HepG2 (cell line): ENCODE measurements around the gene KIF1B. TPM values are rescaled to one million over a fixed set of nuclear protein-coding genes. Genes with fewer than 3 reads are reported as not detected.
A peak's percentile ranks its signal among the peaks of the same experiment; 100 is the strongest.

Experiments used
- ATAC-seq: fragments of 200-7000 bp; cut with Tn5 transposase; 3 replicates; pipeline ENCODE4 v1.9.1; 2020; ENCODE audit warnings: mild to moderate bottlenecking, moderate library complexity
- BruUV-seq: library from RNA; stranded (reverse); fragments of 400-500 nt; replicated peaks from 2 replicates; lab custom pipeline; 2021; lab: Mats Ljungman, UMichigan
- CTCF ChIA-PET: fragments of 300-600 bp; formaldehyde crosslinking; extraction: SDS; loops from one replicate; lab custom pipeline; 2021; ENCODE audit warnings: low total read pairs, inconsistent platforms, low intra/inter-chr PET ratio; lab: Yijun Ruan, JAX
- POLR2A ChIA-PET: fragments of 350-600 bp; sonication (Branson Sonifier 250); formaldehyde crosslinking; loops from one replicate; lab custom pipeline; 2020; ENCODE audit warnings: antibody characterized with exemption, inconsistent platforms; lab: Yijun Ruan, JAX
- DNase-seq: peaks from one replicate; pipeline ENCODE4 v3.0.0-alpha.2; 2015; ENCODE audit warnings: low spot score
- FAIRE-seq: peaks from 3 replicates; lab custom pipeline; 2011; peaks lifted over from hg19 to GRCh38; lab: Jason Lieb, UNC
- H2AFZ ChIP-seq: one replicate; pipeline ENCODE4 v1.6.1; 2011; ENCODE audit warnings: low read length, inconsistent platforms
- H3K27ac ChIP-seq: fragments of 300-600 bp; 3 replicates; pipeline ENCODE4 v1.8.0; 2011; ENCODE audit warnings: mixed run types, mild to moderate bottlenecking, mixed read lengths, low read length, inconsistent platforms; ENCODE audit not compliant: insufficient read depth; ENCODE audit errors: extremely low read length
- H3K27me3 ChIP-seq, 2 experiments: fragments of 200-600 bp in 1 of 2; 2 replicates in 1 of 2; 3 replicates in 1 of 2; pipeline versions ENCODE4 v1.6.0 to v1.8.0; 2011; ENCODE audit warnings: low read length in 2 of 2, mild to moderate bottlenecking in 2 of 2, moderate library complexity in 2 of 2, inconsistent platforms in 1 of 2; ENCODE audit not compliant: insufficient read depth in 2 of 2, control insufficient read depth in 1 of 2
- H3K36me3 ChIP-seq, 2 experiments: fragments of 200-600 bp in 1 of 2; replicated peaks in 1 of 2; 2 replicates in 1 of 2; 3 replicates in 1 of 2; pipeline versions ENCODE4 v1.5.1 to v1.8.0; 2011; ENCODE audit warnings: low read length in 2 of 2, inconsistent platforms in 1 of 2; ENCODE audit not compliant: insufficient read depth in 2 of 2, control insufficient read depth in 1 of 2
- H3K4me1 ChIP-seq: 2 replicates; pipeline ENCODE4 v1.5.1; 2012; ENCODE audit warnings: low read length, inconsistent platforms; ENCODE audit not compliant: insufficient read depth
- H3K4me2 ChIP-seq: 2 replicates; pipeline ENCODE4 v1.6.0; 2011; ENCODE audit warnings: low read depth, low read length, inconsistent platforms
- H3K4me3 ChIP-seq, 3 experiments: fragments of 200-600 bp in 1 of 3; sonication (generic), shearing (Covaris generic) in 1 of 3; replicated peaks in 1 of 3; 2 replicates each; pipeline ENCODE4 v1.5.1; 2011 to 2016; ENCODE audit warnings: low read length in 3 of 3, inconsistent platforms in 2 of 3, low read depth in 2 of 3, mild to moderate bottlenecking in 2 of 3, control low read depth in 1 of 3, mixed read lengths in 1 of 3; ENCODE audit not compliant: insufficient read depth in 1 of 3
- H3K79me2 ChIP-seq: one replicate; pipeline ENCODE4 v1.6.1; 2011; ENCODE audit warnings: low read length, inconsistent platforms; ENCODE audit not compliant: insufficient read depth
- H3K9ac ChIP-seq: 2 replicates; pipeline ENCODE4 v1.6.0; 2011; ENCODE audit warnings: mild to moderate bottlenecking, low read depth, low read length, inconsistent platforms; ENCODE audit not compliant: insufficient read depth
- H3K9me3 ChIP-seq: 2 replicates; pipeline ENCODE4 v1.5.1; 2012; ENCODE audit warnings: mild to moderate bottlenecking, low read length
- H4K20me1 ChIP-seq: 2 replicates; pipeline ENCODE4 v1.6.0; 2011; ENCODE audit warnings: inconsistent platforms, mild to moderate bottlenecking, low read length, moderate library complexity; ENCODE audit not compliant: insufficient read depth
- AKAP8 ChIP-seq: sonication (generic); formaldehyde crosslinking; IDR thresholded peaks from 2 replicates; pipeline ENCODE4 v1.5.1; 2020; ENCODE audit warnings: mild to moderate bottlenecking, missing genetic modification reagents
- CCDC6 ChIP-seq: sonication (generic); formaldehyde crosslinking; IDR thresholded peaks from 2 replicates; pipeline ENCODE4 v1.8.1; 2022; ENCODE audit warnings: mild to moderate bottlenecking, missing genetic modification reagents, moderate library complexity
- HOXA9 ChIP-seq: sonication (generic); formaldehyde crosslinking; IDR thresholded peaks from 2 replicates; pipeline ENCODE4 v1.8.1; 2022; ENCODE audit warnings: missing genetic modification reagents, mild to moderate bottlenecking, moderate library complexity, borderline replicate concordance
- NR0B2 ChIP-seq: sonication (generic); formaldehyde crosslinking; IDR thresholded peaks from 2 replicates; pipeline ENCODE4 v1.4.0; 2020; ENCODE audit warnings: mild to moderate bottlenecking, missing genetic modification reagents
- NR2F1 ChIP-seq, 2 experiments: fragments of 450-650 bp in 1 of 2; formaldehyde crosslinking in 1 of 2; IDR thresholded peaks; 2 replicates each; pipeline versions ENCODE4 v1.5.0 to v1.6.1; 2016 to 2020; ENCODE audit warnings: mild to moderate bottlenecking in 1 of 2, missing compliant biosample characterization in 1 of 2, missing genetic modification reagents in 1 of 2, moderate library complexity in 1 of 2
- SALL2 ChIP-seq: sonication (generic); formaldehyde crosslinking; IDR thresholded peaks from 2 replicates; pipeline ENCODE4 v1.8.1; 2023; ENCODE audit warnings: mild to moderate bottlenecking, missing genetic modification reagents, inconsistent platforms
- SNAPC2 ChIP-seq: sonication (generic); formaldehyde crosslinking; IDR thresholded peaks from 2 replicates; pipeline ENCODE4 v1.8.1; 2022; ENCODE audit warnings: mild to moderate bottlenecking, missing genetic modification reagents
- ZFP37 ChIP-seq: sonication (generic); formaldehyde crosslinking; IDR thresholded peaks from 2 replicates; pipeline ENCODE4 v1.4.0; 2020; ENCODE audit warnings: missing genetic modification reagents, borderline replicate concordance
- ZNF264 ChIP-seq: sonication (generic); formaldehyde crosslinking; IDR thresholded peaks from 2 replicates; pipeline ENCODE4 v1.4.0; 2020; ENCODE audit warnings: missing genetic modification reagents
- ZNF337 ChIP-seq: sonication (generic); formaldehyde crosslinking; IDR thresholded peaks from 2 replicates; pipeline ENCODE4 v1.5.1; 2020; ENCODE audit warnings: missing genetic modification reagents, low read depth, mild to moderate bottlenecking, borderline replicate concordance
- ZNF501 ChIP-seq: sonication (generic); formaldehyde crosslinking; IDR thresholded peaks from 2 replicates; pipeline ENCODE4 v1.5.1; 2020; ENCODE audit warnings: mild to moderate bottlenecking, moderate library complexity, missing genetic modification reagents
- ZNF816 ChIP-seq: sonication (generic); formaldehyde crosslinking; IDR thresholded peaks from 2 replicates; pipeline ENCODE4 v1.8.0; 2022; ENCODE audit warnings: missing genetic modification reagents, mild to moderate bottlenecking, borderline replicate concordance
- ZNF839 ChIP-seq: sonication (generic); formaldehyde crosslinking; IDR thresholded peaks from 2 replicates; pipeline ENCODE4 v1.4.0; 2020; ENCODE audit warnings: missing genetic modification reagents, mild to moderate bottlenecking, borderline replicate concordance
- WGBS: methylation state at CpG from one replicate; pipeline ENCODE4 v1.1.6; 2017; ENCODE audit warnings: low lambda C conversion rate; 5-methylcytosine and 5-hydroxymethylcytosine counted together
- in situ Hi-C: cut with HindIII; loops from 2 replicates; pipeline ENCODE4 v1.10.0; 2017; ENCODE audit warnings: low pct_unique_long_range_greater_than_20kb; ENCODE audit not compliant: extremely low pct_ligation_motif_present
- intact Hi-C: fragments of 100-400 bp; cut with micrococcal nuclease; formaldehyde crosslinking; loops from one replicate; pipeline ENCODE4 v1.10.0; 2022; ENCODE audit not compliant: unreplicated experiment
- polyA plus RNA-seq, 8 experiments: library from polyadenylated mRNA; depleted of rRNA in 3 of 8; stranded (reverse) in 7 of 8; unstranded in 1 of 8; fragments of >200 nt; fragmentation: Illumina TruSeq in 4 of 8; extraction: Trizol in 4 of 8; gene quantifications; 2 replicates each; pipeline versions ENCODE4 v1.2.1 to v1.2.3, GENCODE V29; 2011 to 2016; ENCODE audit warnings: low read depth in 4 of 8, missing spikeins in 1 of 8, mixed read lengths in 1 of 8; ENCODE audit not compliant: insufficient read depth in 1 of 8
- total RNA-seq, 5 experiments: library from RNA; depleted of rRNA; stranded (reverse); fragments of >200 nt; fragmentation: Illumina TruSeq; extraction: Trizol; gene quantifications; 2 replicates each; pipeline ENCODE4 v1.2.3, GENCODE V29; 2016; ENCODE audit warnings: low read depth in 1 of 5
- TF ChIP-seq, protein P1 (sequence below): sonication (generic); formaldehyde crosslinking; IDR thresholded peaks from 2 replicates; pipeline ENCODE4 v1.4.0; 2020; ENCODE audit warnings: missing genetic modification reagents
- TF ChIP-seq, protein P2 (sequence below): sonication (generic); formaldehyde crosslinking; IDR thresholded peaks from 2 replicates; pipeline ENCODE4 v1.8.0; 2022; ENCODE audit warnings: missing genetic modification reagents, mild to moderate bottlenecking, moderate library complexity, borderline replicate concordance

The KIF1B gene
- total and polyA plus RNA-seq, 2 of the 13 experiments (the other 11 are each of a cell fraction or from before 2014, with no cell fraction given): 26.7 to 32.5 TPM

- Histone ChIP-seq H3K79me2 (peaks cover 26% of the 10 kb centered on the region), H3K9ac (peak overlapping the region; percentile 63), H3K4me3 (peak overlapping the region; percentile 59 to 80 (median 80)), H3K4me1 (peaks cover 33% of the 10 kb centered on the region), H4K20me1 (no peaks in the 10 kb centered on the region), H3K27me3 (no peaks in the 10 kb centered on the region), H3K4me2 (peak overlapping the region; percentile 97), H3K9me3 (no peaks in the 10 kb centered on the region), H3K27ac (peak overlapping the region; percentile 97), H3K36me3 (peaks cover 0 to 6% of the 10 kb centered on the region in 2 experiments; a peak in 1 of 5 replicates), H2AFZ (no peak overlapping the region)
- in situ Hi-C loops (no loop called here), intact Hi-C loops (no loop called here)
- CTCF ChIA-PET: no interaction called here
- TSS peak; percentile 77 for BruUV-seq
- ATAC-seq: no peak
- 2% methylated on average over 19 of the region's 34 CpGs for WGBS
- DNase-seq: no peak
- no peak for FAIRE-seq
- POLR2A ChIA-PET: interaction anchor here (0.8 to 4.4 kb wide), 9 partner anchors 9 to 188 kb away, joined by 3 to 65 read pairs (median 6); partner anchors contain the start of genes CENPS and KIF1B
- TF ChIP-seq SALL2 (no peak), ZFP37 (CRISPR knock-in tag) (0 out of 2 replicates have a peak, but pooled peaks have one; percentile 47), ZNF501 (CRISPR knock-in tag) (peak; percentile 73; the same call in 1 of the 2 replicates), HOXA9 (0 out of 2 replicates have a peak, but pooled peaks have one; percentile 7), NR0B2 (CRISPR knock-in tag) (0 out of 2 replicates have a peak, but pooled peaks have one; percentile 45), SNAPC2 (peak; percentile 18; the same call in 1 of the 2 replicates), CCDC6 (CRISPR knock-in tag) (0 out of 2 replicates have a peak, but pooled peaks have one; percentile 15), ZNF839 (CRISPR knock-in tag) (no peak), NR2F1 (CRISPR knock-in tag; IDR thresholded peaks at IDR 0.05) (0 out of 4 replicates have a peak, but pooled peaks of 1 of the 2 experiments have one; percentile 12), ZNF337 (CRISPR knock-in tag) (0 out of 2 replicates have a peak, but pooled peaks have one; percentile 36), AKAP8 (CRISPR knock-in tag) (0 out of 2 replicates have a peak, but pooled peaks have one; percentile 80), ZNF816 (CRISPR knock-in tag) (no peak; the same call in 1 of the 2 replicates), ZNF264 (CRISPR knock-in tag) (0 out of 2 replicates have a peak, but pooled peaks have one; percentile 47)
- TF ChIP-seq, protein P1, sequence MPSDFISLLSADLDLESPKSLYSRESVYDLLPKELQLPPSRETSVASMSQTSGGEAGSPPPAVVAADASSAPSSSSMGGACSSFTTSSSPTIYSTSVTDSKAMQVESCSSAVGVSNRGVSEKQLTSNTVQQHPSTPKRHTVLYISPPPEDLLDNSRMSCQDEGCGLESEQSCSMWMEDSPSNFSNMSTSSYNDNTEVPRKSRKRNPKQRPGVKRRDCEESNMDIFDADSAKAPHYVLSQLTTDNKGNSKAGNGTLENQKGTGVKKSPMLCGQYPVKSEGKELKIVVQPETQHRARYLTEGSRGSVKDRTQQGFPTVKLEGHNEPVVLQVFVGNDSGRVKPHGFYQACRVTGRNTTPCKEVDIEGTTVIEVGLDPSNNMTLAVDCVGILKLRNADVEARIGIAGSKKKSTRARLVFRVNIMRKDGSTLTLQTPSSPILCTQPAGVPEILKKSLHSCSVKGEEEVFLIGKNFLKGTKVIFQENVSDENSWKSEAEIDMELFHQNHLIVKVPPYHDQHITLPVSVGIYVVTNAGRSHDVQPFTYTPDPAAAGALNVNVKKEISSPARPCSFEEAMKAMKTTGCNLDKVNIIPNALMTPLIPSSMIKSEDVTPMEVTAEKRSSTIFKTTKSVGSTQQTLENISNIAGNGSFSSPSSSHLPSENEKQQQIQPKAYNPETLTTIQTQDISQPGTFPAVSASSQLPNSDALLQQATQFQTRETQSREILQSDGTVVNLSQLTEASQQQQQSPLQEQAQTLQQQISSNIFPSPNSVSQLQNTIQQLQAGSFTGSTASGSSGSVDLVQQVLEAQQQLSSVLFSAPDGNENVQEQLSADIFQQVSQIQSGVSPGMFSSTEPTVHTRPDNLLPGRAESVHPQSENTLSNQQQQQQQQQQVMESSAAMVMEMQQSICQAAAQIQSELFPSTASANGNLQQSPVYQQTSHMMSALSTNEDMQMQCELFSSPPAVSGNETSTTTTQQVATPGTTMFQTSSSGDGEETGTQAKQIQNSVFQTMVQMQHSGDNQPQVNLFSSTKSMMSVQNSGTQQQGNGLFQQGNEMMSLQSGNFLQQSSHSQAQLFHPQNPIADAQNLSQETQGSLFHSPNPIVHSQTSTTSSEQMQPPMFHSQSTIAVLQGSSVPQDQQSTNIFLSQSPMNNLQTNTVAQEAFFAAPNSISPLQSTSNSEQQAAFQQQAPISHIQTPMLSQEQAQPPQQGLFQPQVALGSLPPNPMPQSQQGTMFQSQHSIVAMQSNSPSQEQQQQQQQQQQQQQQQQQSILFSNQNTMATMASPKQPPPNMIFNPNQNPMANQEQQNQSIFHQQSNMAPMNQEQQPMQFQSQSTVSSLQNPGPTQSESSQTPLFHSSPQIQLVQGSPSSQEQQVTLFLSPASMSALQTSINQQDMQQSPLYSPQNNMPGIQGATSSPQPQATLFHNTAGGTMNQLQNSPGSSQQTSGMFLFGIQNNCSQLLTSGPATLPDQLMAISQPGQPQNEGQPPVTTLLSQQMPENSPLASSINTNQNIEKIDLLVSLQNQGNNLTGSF: no peak
- TF ChIP-seq, protein P2, sequence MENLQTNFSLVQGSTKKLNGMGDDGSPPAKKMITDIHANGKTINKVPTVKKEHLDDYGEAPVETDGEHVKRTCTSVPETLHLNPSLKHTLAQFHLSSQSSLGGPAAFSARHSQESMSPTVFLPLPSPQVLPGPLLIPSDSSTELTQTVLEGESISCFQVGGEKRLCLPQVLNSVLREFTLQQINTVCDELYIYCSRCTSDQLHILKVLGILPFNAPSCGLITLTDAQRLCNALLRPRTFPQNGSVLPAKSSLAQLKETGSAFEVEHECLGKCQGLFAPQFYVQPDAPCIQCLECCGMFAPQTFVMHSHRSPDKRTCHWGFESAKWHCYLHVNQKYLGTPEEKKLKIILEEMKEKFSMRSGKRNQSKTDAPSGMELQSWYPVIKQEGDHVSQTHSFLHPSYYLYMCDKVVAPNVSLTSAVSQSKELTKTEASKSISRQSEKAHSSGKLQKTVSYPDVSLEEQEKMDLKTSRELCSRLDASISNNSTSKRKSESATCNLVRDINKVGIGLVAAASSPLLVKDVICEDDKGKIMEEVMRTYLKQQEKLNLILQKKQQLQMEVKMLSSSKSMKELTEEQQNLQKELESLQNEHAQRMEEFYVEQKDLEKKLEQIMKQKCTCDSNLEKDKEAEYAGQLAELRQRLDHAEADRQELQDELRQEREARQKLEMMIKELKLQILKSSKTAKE (CRISPR knock-in tag): no peak
Measured at GRCh38 chr1:10398278-10398733, 187.9 kb downstream of the KIF1B start.
